HepG2 (cell line): ENCODE data around the gene PLAGL2. TPM values are rescaled to one million over a fixed set of nuclear protein-coding genes. Genes with fewer than 3 reads are reported as not detected.

Experiments
- ARNT ChIP-seq: fragments of 450-650 bp; IDR thresholded peaks from 2 replicates; pipeline ENCODE4 v1.6.1; 2017
- CBX5 ChIP-seq: sonication (generic); formaldehyde crosslinking; IDR thresholded peaks from 2 replicates; pipeline ENCODE4 v1.4.0; 2020; ENCODE audit warnings: missing genetic modification reagents, borderline replicate concordance
- CREBL2 ChIP-seq: sonication (generic); formaldehyde crosslinking; IDR thresholded peaks from 2 replicates; pipeline ENCODE4 v1.8.1; 2023; ENCODE audit warnings: missing genetic modification reagents, mild to moderate bottlenecking, borderline replicate concordance
- ELK4 ChIP-seq: sonication (generic); formaldehyde crosslinking; IDR thresholded peaks from 2 replicates; pipeline ENCODE4 v1.9.0; 2021; ENCODE audit warnings: missing genetic modification reagents, borderline replicate concordance
- FLYWCH1 ChIP-seq: sonication (generic); formaldehyde crosslinking; IDR thresholded peaks from 2 replicates; pipeline ENCODE4 v1.8.1; 2023; ENCODE audit warnings: mild to moderate bottlenecking, missing genetic modification reagents
- FOXC1 ChIP-seq: sonication (generic); formaldehyde crosslinking; IDR thresholded peaks from 2 replicates; pipeline ENCODE4 v1.8.0; 2022; ENCODE audit warnings: mild to moderate bottlenecking, missing genetic modification reagents, borderline replicate concordance
- FOXP1 ChIP-seq, 2 experiments: fragments of 450-650 bp in 1 of 2; IDR thresholded peaks; 2 replicates each; pipeline ENCODE4 v1.6.1; 2017 to 2018; ENCODE audit warnings: antibody characterized with exemption in 1 of 2
- HBP1 ChIP-seq: IDR thresholded peaks from 2 replicates; pipeline ENCODE4 v1.6.1; 2016; ENCODE audit warnings: low read depth, control low read depth
- HNF4G ChIP-seq, 2 experiments: sonication (generic) in 1 of 2; formaldehyde crosslinking in 1 of 2; IDR thresholded peaks; 2 replicates each; pipeline versions ENCODE4 v1.4.0 to v1.6.1; 2011 to 2020; ENCODE audit warnings: borderline replicate concordance in 2 of 2, low read depth in 2 of 2, mild to moderate bottlenecking in 2 of 2, low read length in 1 of 2, missing genetic modification reagents in 1 of 2, moderate library complexity in 1 of 2
- KDM5B ChIP-seq: sonication (generic); formaldehyde crosslinking; IDR thresholded peaks from 2 replicates; pipeline ENCODE4 v1.4.0; 2020; ENCODE audit warnings: missing genetic modification reagents, mild to moderate bottlenecking, borderline replicate concordance
- KLF6 ChIP-seq: IDR thresholded peaks from 2 replicates; pipeline ENCODE4 v1.8.0; 2016; ENCODE audit warnings: missing biosample characterization, missing genetic modification reagents
- MAFF ChIP-seq: IDR thresholded peaks from 2 replicates; pipeline ENCODE4 v1.6.1; 2011; ENCODE audit warnings: low read depth, low read length, improper control_type of control experiment
- MAZ ChIP-seq, 2 experiments: sonication (generic) in 1 of 2; formaldehyde crosslinking in 1 of 2; IDR thresholded peaks; 2 replicates each; pipeline versions ENCODE4 v1.5.0 to v1.6.1; 2012 to 2020; ENCODE audit warnings: low read depth in 2 of 2, mild to moderate bottlenecking in 2 of 2, borderline replicate concordance in 1 of 2, improper control_type of control experiment in 1 of 2, low read length in 1 of 2, missing genetic modification reagents in 1 of 2, moderate library complexity in 1 of 2
- ZNF326 ChIP-seq: sonication (generic); formaldehyde crosslinking; IDR thresholded peaks from 2 replicates; pipeline ENCODE4 v1.4.0; 2020; ENCODE audit warnings: missing genetic modification reagents, borderline replicate concordance
- ZNF34 ChIP-seq: sonication (generic); formaldehyde crosslinking; IDR thresholded peaks from 2 replicates; pipeline ENCODE4 v1.4.0; 2020; ENCODE audit warnings: mild to moderate bottlenecking, missing genetic modification reagents, borderline replicate concordance
- ZNF501 ChIP-seq: sonication (generic); formaldehyde crosslinking; IDR thresholded peaks from 2 replicates; pipeline ENCODE4 v1.5.1; 2020; ENCODE audit warnings: mild to moderate bottlenecking, moderate library complexity, missing genetic modification reagents
- ZNF646 ChIP-seq: sonication (generic); formaldehyde crosslinking; IDR thresholded peaks from 2 replicates; pipeline ENCODE4 v1.9.0; 2021; ENCODE audit warnings: mild to moderate bottlenecking, missing genetic modification reagents
- ZSCAN22 ChIP-seq: sonication (generic); formaldehyde crosslinking; IDR thresholded peaks from 2 replicates; pipeline ENCODE4 v1.4.0; 2020; ENCODE audit warnings: mild to moderate bottlenecking, missing genetic modification reagents
- polyA plus RNA-seq, 8 experiments: library from polyadenylated mRNA; depleted of rRNA in 3 of 8; stranded (reverse) in 7 of 8; unstranded in 1 of 8; fragments of >200 nt; fragmentation: Illumina TruSeq in 4 of 8; extraction: Trizol in 4 of 8; gene quantifications; 2 replicates each; pipeline versions ENCODE4 v1.2.1 to v1.2.3, GENCODE V29; 2011 to 2016; ENCODE audit warnings: low read depth in 4 of 8, missing spikeins in 1 of 8, mixed read lengths in 1 of 8; ENCODE audit not compliant: insufficient read depth in 1 of 8
- total RNA-seq, 5 experiments: library from RNA; depleted of rRNA; stranded (reverse); fragments of >200 nt; fragmentation: Illumina TruSeq; extraction: Trizol; gene quantifications; 2 replicates each; pipeline ENCODE4 v1.2.3, GENCODE V29; 2016; ENCODE audit warnings: low read depth in 1 of 5

Gene PLAGL2
- total and polyA plus RNA-seq, 2 of the 13 experiments (the other 11 are each of a cell fraction or from before 2014, with no cell fraction given) = 15.2 to 15.3 TPM

- TF ChIP-seq MAZ (IDR thresholded peaks at IDR 0.05; ENCODE audit: borderline replicate concordance, low read depth, low read length) = peak; percentile 72; the same call in 1 of the 2 replicates
- peak; percentile 97 for TF ChIP-seq MAZ (CRISPR knock-in tag; IDR thresholded peaks at IDR 0.05; ENCODE audit: low read depth)
- no peak for TF ChIP-seq ZNF326 (CRISPR knock-in tag)
- TF ChIP-seq ELK4 (CRISPR knock-in tag) = peak; percentile 91; the same call in 1 of the 2 replicates
- no peak; the same call in 1 of the 2 replicates for TF ChIP-seq FOXC1 (CRISPR knock-in tag)
- TF ChIP-seq HBP1 (CRISPR knock-in tag) = peak; percentile 47; the same call in 1 of the 2 replicates
- peak; percentile 83 for TF ChIP-seq MAFF
- TF ChIP-seq CREBL2 (CRISPR knock-in tag) = no peak
- TF ChIP-seq HNF4G (IDR thresholded peaks at IDR 0.05; ENCODE audit: borderline replicate concordance, low read depth, low read length) = peak; percentile 37; the same call in 1 of the 2 replicates
- peak; percentile 88 for TF ChIP-seq HNF4G (CRISPR knock-in tag; IDR thresholded peaks at IDR 0.05; ENCODE audit: borderline replicate concordance, low read depth)
- peak; percentile 70; the same call in 1 of the 2 replicates for TF ChIP-seq ZSCAN22 (CRISPR knock-in tag)
- peak; percentile 5 for TF ChIP-seq FLYWCH1 (CRISPR knock-in tag)
- TF ChIP-seq KDM5B = peak; percentile 84
- TF ChIP-seq KLF6 = peak; percentile 95
- TF ChIP-seq ZNF501 (CRISPR knock-in tag) = peak; percentile 90
- TF ChIP-seq CBX5 (CRISPR knock-in tag) = peak; percentile 63
- TF ChIP-seq FOXP1 (IDR thresholded peaks at IDR 0.05) = no peak
- no peak for TF ChIP-seq FOXP1 (CRISPR knock-in tag; IDR thresholded peaks at IDR 0.05)
- no peak for TF ChIP-seq ZNF646
- no peak for TF ChIP-seq ARNT
- TF ChIP-seq ZNF34 (CRISPR knock-in tag) = peak; percentile 86; the same call in 1 of the 2 replicates
These were observed at the start of gene PLAGL2, which contains the start of gene POFUT1 (continued) for GRCh38 chr20:32207626-32208498.
